ENCODE results near the gene MTURN. TPM values are rescaled to one million over a fixed set of nuclear protein-coding genes. Genes with fewer than 3 reads are reported as not detected.

The MTURN gene
- polyA plus RNA-seq, 1 donor from 2014 or later, result 75.5 TPM

GRCh38 chr7:30201921-30202320, 67.1 kb downstream of the MTURN start:
- Histone ChIP-seq H3K4me2 (ENCODE audit: low read length) (no peak overlapping the region), H3K27ac (ENCODE audit: low read length) (no peak overlapping the region), H3K27me3 (ENCODE audit: insufficient read depth, low read depth, low read length) (no peaks in the 10 kb centered on the region), H3K4me3 (ENCODE audit: low read length) (no peak overlapping the region), H2AFZ (ENCODE audit: low read depth, low read length) (no peak overlapping the region), H4K20me1 (ENCODE audit: insufficient read depth) (no peaks in the 10 kb centered on the region), H3K9me3 (ENCODE audit: low read length) (no peaks in the 10 kb centered on the region), H3F3A (ENCODE audit: insufficient read depth, low read length, poor library complexity, severe bottlenecking) (no peaks in the 10 kb centered on the region), H3K79me2 (replicated peaks; ENCODE audit: insufficient read depth, low read length) (no peaks in the 10 kb centered on the region), H3K9me2 (ENCODE audit: insufficient read depth, low read length) (no peaks in the 10 kb centered on the region), H3K9ac (ENCODE audit: low read length) (no peak overlapping the region), H3K36me3 (ENCODE audit: insufficient read depth, low read length) (no peaks in the 10 kb centered on the region)
- TF ChIP-seq EP300 (conservative IDR thresholded peaks at IDR 0.05; ENCODE audit: poor library complexity, severe bottlenecking) (no peak), RAD21 (conservative IDR thresholded peaks at IDR 0.05) (no peak), POLR2AphosphoS5 (IDR thresholded peaks at IDR 0.05) (no peak), CTCF (IDR thresholded peaks at IDR 0.05; ENCODE audit: poor library complexity, severe bottlenecking) (no peak), SMC3 (conservative IDR thresholded peaks at IDR 0.05; ENCODE audit: poor library complexity) (no peak), REST (IDR thresholded peaks at IDR 0.05; ENCODE audit: borderline replicate concordance) (no peak), TAF1 (IDR thresholded peaks at IDR 0.05; ENCODE audit: low read depth) (no peak), MXI1 (conservative IDR thresholded peaks at IDR 0.05; ENCODE audit: poor library complexity, severe bottlenecking) (no peak), EZH2 (IDR thresholded peaks at IDR 0.05; ENCODE audit: borderline replicate concordance, insufficient read depth, low read length, poor library complexity, severe bottlenecking) (no peak)

DNA sequence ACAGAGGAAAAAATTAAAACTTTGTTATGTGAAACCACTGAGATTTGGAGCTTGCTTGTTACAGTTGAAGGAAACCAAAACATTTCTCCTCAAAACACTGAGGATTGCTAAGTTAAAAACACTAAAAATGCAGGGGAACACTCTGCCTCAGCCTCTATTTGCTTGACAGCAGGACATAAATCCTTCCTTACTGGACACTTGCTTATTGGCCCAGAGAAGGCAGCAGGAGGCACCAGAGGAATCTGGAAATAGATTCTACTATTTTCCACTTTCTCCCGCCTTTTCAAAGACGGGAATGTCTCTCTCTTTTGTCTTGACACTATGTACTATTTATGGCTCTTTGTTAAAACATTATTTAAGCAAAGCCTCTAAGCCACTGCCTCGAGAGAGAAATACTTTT, 67.9 kb downstream of the MTURN start:
- Histone ChIP-seq H3K36me3 (ENCODE audit: insufficient read depth, low read length) (no peaks in the 10 kb centered on the region), H3K4me3 (ENCODE audit: low read length) (no peak overlapping the region), H3K9ac (ENCODE audit: low read length) (no peak overlapping the region), H2AFZ (ENCODE audit: low read depth, low read length) (no peak overlapping the region), H3K4me2 (ENCODE audit: low read length) (no peak overlapping the region), H4K20me1 (ENCODE audit: insufficient read depth) (no peaks in the 10 kb centered on the region), H3K27ac (ENCODE audit: low read length) (no peak overlapping the region), H3F3A (ENCODE audit: insufficient read depth, low read length, poor library complexity, severe bottlenecking) (no peaks in the 10 kb centered on the region), H3K9me2 (ENCODE audit: insufficient read depth, low read length) (no peaks in the 10 kb centered on the region), H3K79me2 (replicated peaks; ENCODE audit: insufficient read depth, low read length) (no peaks in the 10 kb centered on the region), H3K27me3 (ENCODE audit: insufficient read depth, low read depth, low read length) (no peaks in the 10 kb centered on the region), H3K9me3 (ENCODE audit: low read length) (no peaks in the 10 kb centered on the region)
- TF ChIP-seq SMC3 (conservative IDR thresholded peaks at IDR 0.05; ENCODE audit: poor library complexity), result no peak
- no peak for TF ChIP-seq RAD21 (conservative IDR thresholded peaks at IDR 0.05)
- no peak for TF ChIP-seq EZH2 (IDR thresholded peaks at IDR 0.05; ENCODE audit: borderline replicate concordance, insufficient read depth, low read length, poor library complexity, severe bottlenecking)
- TF ChIP-seq EP300 (conservative IDR thresholded peaks at IDR 0.05; ENCODE audit: poor library complexity, severe bottlenecking), result no peak
- TF ChIP-seq REST (IDR thresholded peaks at IDR 0.05; ENCODE audit: borderline replicate concordance), result no peak
- no peak for TF ChIP-seq POLR2AphosphoS5 (IDR thresholded peaks at IDR 0.05)
- no peak for TF ChIP-seq TAF1 (IDR thresholded peaks at IDR 0.05; ENCODE audit: low read depth)
- TF ChIP-seq MXI1 (conservative IDR thresholded peaks at IDR 0.05; ENCODE audit: poor library complexity, severe bottlenecking), result no peak
- no peak for TF ChIP-seq CTCF (IDR thresholded peaks at IDR 0.05; ENCODE audit: poor library complexity, severe bottlenecking)
